Measurements from ENCODE around the gene TATDN2.
A peak's percentile ranks its signal among the peaks of the same experiment; 100 is the strongest.
"Not testable (repeated sequence)": the region's sequence is repeated elsewhere in the genome, so short reads cannot be mapped to it uniquely, and the experiment has no call there.

Gene TATDN2

DNA sequence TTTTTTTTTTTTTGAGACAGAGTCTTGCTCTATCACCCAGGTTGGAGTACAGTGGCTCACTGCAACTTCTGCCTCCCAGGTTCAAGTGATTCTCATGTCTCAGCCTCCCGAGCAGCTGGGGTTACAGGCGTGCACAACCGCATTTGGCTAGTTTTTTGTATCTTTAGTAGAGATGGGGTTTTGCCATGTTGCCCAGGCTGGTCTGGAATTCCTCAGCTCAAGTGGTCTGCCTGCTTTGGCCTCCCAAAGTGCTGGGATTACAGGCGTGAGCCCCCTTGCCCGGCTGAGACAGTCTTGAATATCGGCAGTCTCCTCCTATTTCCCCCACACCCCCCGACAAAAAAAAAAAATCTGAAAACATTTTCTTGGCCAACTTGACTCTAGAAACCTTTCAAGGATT is 18.7 kb downstream of the TATDN2 start:
- not testable (repeated sequence) for DNase-seq (ENCODE audit: low read depth in 3 of 3, low spot score in 1 of 3)

DNA sequence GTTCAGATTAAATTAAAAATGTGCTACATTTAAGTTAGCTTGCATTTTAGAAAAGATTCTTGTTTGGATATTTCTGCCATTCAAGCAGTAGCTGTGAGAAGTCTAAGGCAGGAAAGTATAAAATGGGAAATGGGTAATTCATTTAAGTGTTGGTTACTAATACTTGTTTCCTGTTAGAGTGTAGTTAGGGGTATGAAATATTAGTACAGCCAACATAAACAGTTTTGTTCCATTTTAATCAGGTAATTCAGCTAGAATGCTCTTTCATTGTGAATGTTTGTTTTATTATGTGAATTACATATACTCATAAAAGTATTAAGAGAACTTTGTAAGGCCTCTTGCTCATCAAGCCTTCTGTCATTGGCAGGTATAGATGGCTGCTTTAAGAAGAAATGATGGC is 19.9 kb downstream of the TATDN2 start:
- no peak for DNase-seq (ENCODE audit: low read depth in 3 of 3, low spot score in 1 of 3)

DNA sequence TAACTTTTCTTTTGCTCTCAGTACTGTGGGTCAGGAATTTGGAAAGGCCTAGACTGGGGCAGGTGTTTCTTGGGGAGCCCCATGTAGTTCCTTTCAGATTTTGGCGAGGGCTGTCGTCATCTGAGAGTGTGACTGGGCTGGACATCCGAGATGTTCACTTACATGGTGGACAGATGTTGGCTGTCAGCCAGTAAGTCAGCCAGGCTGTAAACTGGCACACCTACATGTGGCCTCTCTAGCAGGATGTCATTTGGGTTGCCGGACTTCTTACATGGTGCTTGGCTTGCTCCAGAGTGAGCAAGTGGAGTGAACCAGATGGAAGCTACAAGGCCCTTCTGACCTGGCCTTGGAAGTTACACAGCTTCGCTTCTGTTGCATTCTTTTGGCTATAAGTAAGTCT is 20.7 kb downstream of the TATDN2 start:
- DNase-seq (ENCODE audit: low read depth in 3 of 3, low spot score in 1 of 3): no peak

DNA sequence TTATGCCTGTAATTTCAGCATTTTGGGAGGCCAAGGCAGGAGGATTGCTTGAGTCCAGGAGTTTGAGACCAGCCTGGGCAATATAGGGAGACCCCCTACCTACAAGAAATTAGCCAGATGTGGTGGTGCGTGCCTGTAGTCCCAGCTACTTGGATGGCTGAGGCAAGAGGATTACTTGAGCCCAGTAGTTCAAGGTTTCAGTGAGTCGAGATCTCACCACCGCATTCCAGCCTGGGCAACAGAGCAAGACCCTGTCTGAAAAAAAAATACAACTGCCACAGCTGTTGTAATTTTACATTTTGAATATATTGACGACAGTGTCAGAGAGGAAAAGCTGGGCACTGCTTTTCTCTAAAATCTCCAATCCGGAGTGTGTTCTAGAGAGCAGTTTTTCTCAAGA is 21.2 kb downstream of the TATDN2 start:
- no peak for DNase-seq (ENCODE audit: low read depth in 3 of 3, low spot score in 1 of 3)

DNA sequence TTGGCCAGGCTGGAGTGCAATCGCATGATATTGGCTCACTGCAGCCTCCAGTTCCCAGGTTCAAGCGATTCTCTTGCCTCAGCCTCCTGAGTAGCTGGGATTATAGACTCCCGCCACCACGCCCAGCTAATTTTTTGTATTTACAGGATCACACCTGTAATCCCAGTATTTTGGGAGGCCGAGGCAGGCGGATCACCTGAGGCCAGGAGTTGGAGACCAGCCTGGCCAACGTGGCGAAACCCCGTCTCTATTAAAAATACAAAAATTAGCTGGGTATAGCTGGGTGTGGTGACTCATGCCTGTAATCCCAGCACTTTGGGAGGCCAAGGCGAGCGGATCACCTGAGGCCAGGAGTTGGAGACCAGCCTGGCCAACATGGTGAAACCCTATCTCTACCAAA is 24.2 kb downstream of the TATDN2 start:
- not testable (repeated sequence) for DNase-seq (ENCODE audit: low read depth in 3 of 3, low spot score in 1 of 3)

DNA sequence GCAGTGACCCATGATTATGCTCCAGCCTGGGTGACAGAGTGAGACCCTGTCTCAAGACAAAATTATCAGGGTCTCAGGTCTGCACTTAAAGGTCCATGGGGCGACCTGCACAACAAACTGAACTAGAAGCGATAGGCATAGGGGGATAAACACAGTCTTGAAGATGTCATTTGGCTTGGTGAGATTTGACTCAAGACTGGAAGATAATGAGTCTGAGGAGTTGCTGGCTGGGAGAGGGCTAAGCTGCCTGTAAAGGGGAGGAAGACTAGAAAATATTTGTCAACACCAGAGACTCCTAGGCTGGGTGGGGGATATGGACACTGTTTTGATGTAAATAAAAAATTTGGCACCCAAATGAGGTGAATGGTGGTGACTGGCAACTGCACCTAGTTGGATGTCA is 24.7 kb downstream of the TATDN2 start:
- no peak for DNase-seq (ENCODE audit: low read depth in 3 of 3, low spot score in 1 of 3)

DNA sequence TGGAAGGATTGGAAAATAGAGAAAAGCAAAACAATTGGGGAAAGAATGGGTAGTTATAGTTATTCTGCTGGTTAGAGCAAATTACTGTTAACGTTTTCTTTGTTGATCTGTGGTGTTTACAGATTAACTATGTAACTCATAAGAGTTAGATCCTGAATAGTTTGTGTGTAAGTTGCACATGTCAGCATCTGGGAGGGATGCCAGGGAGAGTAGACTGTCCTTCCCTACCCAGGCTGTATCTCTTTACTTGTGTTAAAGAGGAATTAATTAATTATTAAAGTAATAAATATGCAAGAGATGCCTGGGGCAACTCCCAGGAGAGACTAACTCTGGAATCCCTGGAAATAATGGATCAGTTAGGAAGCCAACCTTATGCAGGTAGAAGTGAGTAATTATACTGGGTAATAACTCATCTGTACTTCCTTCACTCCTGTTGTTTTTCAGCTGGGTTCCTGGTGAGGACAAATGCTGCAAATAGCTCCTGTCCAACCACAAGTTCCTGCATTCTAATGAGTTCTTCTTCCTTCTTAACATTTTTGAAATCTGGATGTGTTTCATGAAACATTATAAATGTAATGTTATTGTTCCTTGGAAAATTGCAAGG is 25.5 kb downstream of the TATDN2 start:
- DNase-seq (ENCODE audit: low read depth in 3 of 3, low spot score in 1 of 3): no peak

DNA sequence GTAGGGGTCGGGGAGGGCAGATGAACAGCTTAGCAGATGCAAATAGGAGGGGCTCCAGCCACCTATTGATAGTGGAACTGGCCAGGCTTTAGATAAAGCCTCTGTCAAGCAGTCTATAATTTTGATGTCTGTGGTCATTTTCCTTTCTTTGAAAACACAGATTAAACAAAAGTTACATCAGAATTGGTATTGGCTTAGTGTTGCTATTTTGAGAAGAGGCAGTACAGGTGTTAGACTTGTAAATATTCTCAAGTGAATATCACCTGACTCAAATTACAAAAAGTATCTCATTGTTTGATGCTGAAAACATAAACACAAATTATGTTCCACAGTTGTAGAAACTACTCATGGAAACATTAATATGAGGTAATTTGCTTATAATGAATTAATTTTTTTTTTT is 26.3 kb downstream of the TATDN2 start:
- DNase-seq (ENCODE audit: low read depth in 3 of 3, low spot score in 1 of 3): no peak

DNA sequence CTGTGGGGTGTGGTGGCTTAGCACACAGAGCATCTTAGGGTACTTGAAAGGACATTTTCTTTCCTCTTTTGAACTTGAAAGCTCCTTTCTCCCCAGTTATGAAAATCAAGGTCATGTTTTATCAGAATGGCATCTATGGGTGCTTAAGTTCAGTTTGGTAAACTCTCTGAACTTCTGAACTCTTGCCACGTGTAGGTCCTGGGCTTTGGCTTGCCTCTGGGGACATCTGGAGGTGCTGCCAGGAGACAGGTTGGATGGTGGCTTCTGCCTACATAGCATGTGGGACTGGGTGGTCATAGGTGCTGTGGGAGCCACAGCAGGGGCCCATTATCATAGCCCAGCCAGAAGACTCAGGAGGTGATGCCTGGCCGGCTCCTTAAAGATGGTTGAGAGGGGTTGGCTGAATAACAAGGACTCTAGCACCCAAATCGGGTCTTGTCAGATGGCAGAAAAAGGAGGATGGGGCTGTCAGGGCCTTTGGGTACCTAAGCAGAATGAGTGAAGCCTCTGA is 28.9 kb downstream of the TATDN2 start:
- DNase-seq (ENCODE audit: low read depth in 3 of 3, low spot score in 1 of 3): no peak

DNA sequence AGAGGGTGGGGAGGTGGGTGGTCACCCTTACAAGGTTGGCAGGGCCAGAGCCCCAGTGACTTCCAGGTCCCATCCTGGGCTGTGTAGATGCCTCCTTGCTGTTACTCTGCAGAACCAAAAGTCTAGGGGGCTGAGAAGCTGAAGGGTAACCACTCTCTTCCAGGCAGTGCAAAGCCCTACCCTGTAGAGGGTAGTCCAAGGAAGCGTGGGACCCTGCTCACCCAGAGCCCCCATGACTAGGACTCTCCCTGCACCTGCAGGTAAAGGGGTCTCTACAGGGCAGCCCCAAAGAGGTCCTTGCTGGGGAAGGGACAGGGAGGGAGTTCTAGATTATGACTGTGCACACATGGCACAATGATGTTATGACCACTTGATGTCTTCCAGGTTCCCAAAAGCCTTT is 30.2 kb downstream of the TATDN2 start:
- no peak for DNase-seq (ENCODE audit: low read depth in 3 of 3, low spot score in 1 of 3)

DNA sequence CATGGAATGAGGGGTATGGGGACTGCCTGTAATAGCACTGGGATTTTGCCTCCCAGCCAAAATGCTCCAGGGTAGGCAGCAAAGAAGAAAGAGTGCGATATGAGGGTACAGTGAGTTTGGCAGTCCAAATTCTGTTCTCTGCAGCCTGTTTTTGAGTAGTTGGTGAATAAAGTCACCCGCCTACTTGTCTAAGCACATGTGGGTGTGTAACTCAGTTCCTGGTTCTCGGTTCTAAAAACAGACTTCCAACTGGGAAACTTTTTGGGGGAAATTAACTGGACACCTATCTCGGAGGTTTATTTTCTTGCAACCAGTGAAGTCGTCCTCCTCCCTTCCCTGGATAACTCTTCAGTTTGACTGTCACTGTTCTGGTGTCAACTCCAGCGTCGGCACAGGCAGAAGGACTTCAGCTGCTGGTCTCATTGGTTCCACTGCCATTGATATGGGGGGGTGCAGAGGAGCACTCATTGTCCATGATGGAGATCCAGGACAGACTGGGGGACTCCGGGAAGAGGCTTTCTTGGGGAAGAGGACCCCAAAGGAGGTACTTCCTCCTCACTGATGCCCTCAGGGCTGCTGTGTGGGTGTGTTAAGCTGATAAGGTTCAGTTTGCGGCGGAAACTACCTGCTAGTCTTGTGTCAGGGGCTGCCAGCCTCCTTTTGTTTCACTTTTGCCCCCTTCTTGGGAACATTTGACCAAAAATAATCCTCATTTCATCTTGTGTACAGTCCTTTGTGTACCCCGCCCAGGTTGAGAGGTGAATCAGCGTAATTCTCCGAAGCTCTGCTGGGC is 31.3 kb downstream of the TATDN2 start:
- DNase-seq (ENCODE audit: low read depth in 3 of 3, low spot score in 1 of 3): no peak

DNA sequence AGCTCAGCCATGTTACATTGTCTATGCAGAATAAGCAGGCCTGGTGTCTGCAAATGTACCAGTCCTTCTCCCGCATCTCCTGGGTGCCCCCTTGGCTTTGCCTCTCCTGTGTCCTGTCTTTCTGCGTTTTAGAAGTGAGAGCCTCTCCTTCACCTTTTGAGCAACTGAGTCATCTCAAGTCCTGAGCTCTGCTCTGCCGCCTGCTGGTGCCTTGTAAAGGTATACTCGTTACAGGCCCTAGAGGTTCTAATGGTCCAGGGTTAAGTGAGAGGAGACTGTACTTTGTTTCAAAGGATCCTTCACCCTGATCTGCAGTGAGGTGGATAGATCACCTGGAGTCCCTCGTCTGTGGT is 31.9 kb downstream of the TATDN2 start:
- no peak for DNase-seq (ENCODE audit: low read depth in 3 of 3, low spot score in 1 of 3)

DNA sequence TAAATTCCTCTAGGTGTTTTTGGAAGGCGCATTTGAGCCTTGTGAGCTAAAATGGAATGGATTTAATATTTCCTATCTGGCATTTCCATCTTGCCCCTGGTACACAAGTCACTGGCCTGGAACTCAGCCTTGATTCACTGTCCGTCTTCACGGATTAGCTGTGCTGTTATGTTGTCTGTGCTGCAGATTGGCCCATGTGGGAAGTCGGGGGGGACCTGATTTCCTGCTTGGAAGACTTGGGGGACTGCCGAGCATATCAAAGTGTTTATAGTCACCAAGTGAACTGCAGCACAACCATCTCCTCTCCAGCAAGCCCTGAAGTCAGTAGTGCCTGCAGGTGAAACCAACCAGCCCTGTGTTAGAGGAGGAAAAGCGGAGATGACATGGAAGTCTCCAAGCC is 32.3 kb downstream of the TATDN2 start:
- no peak for DNase-seq (ENCODE audit: low read depth in 3 of 3, low spot score in 1 of 3)

DNA sequence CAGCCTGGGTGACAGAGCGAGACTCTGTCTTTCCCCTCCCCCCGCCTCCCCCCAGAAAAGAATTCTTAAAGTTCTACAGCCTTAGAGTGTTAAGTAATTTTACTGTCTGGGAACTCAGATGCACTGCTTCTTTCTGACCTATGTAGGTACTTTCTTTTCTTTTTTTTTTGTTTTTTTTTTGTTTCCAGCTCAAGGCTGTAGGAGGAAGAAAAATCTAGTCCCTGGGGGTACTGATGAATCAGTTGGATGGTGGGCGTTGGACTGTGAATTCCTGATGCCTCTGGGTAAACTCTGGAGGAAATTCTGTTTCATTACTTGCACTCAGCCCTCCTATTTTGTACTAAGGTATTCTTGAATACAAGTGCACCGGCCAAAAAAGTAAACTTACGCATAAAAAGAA is 33.7 kb downstream of the TATDN2 start:
- no peak for DNase-seq (ENCODE audit: low read depth in 3 of 3, low spot score in 1 of 3)

DNA sequence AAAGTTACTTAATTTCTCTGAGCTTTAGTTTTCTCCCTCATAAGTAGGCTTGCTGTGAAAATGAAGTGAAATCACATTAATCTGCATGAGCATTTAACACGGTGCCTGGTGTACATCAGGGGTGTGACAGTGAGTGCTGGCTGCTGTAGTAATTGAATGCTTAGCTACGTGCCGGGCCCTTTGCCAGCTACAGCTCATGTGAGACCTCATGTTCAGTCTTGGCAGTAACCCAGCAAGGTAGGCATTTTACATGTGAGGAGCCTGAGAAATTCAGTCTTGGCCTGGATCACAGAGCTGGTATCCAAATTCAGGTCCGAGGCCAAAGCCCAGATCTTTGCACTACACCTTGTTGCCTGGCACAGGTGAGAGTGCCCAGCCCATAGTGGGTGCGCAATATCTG is 35.4 kb downstream of the TATDN2 start:
- DNase-seq (ENCODE audit: low read depth in 3 of 3, low spot score in 1 of 3): no peak

DNA sequence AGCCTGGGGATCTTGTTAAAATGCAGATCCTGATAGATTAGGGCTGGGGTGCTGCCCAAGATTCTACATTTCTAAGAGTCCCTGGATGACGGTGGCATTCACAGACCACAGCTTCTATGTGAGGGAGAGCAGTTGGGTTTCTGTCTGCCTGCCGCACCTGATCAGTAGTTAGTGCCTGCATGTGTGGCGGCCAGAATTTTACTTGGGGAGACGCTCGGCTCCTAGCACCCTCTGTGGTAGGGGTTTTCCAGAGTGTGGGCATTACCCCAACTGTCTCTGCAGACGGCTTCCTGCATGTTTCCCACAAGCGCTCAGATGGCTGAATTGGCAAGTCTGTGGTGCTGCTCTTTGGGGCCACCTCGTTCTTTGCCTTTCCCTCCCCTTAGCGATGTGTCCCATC is 36.2 kb downstream of the TATDN2 start:
- peak in 2 of 3 donors; percentile 15 to 27 for DNase-seq (ENCODE audit: low read depth in 3 of 3, low spot score in 1 of 3)

DNA sequence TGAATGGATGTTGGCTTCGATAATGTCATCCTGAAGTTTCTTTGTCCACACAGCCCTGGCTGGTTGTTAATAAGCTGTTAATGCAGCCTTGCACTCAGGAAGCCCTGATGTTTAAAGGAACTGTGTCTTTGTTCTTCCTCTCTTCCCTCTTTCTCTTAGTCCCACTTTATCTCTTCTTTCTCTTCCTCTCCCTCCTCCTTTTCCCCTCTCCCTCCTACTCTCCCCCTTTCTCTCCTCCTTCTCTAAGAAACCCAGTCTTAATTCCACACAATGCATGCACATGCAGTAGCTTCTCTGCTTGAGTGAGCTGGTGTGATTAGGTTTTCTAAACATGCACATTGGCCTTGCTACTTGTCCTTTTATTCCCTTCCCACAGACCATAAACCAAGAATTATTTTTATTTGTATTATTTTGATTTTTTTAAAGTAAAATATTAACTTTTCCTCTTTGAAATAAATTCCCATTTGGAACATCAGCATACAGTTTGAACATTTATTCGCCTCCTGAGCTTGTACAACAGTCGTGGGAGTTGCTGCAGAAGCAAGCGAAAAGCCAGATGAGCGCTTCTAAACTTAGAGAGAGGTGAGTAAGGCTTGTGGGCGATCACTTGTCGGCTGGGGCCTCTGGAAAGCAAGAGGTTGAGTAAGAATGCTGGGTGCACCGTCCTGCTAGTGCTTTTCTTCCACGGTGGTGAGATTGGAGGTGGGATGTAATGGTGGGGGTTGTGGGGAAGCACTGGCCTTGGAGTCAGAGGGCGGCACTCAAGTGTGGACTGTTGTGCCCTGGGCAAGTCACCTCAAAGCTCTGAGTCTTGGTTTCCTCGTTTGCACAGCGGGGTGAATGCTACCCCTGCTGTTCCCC is 37.2 kb downstream of the TATDN2 start:
- DNase-seq (ENCODE audit: low read depth in 3 of 3, low spot score in 1 of 3): no peak

DNA sequence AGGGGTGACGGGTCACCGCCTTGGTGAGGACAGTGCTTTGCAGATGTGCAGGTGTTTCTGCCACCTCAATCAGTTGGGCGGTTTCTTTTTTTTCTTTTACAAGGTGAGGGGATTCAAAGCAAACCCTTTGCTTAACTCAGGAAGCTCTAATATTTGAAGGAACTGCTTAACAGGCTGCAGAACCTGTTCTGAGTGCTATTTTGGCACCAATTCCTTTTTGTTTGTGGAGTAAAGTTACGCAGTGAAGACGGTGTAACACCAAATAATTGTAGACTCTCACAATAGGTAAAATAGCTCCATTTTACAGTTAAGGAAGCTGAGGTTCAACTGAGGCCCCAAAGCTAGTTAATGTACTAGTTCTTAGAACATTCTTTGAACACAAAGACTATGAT is 37.9 kb downstream of the TATDN2 start:
- no peak for DNase-seq (ENCODE audit: low read depth in 3 of 3, low spot score in 1 of 3)

DNA sequence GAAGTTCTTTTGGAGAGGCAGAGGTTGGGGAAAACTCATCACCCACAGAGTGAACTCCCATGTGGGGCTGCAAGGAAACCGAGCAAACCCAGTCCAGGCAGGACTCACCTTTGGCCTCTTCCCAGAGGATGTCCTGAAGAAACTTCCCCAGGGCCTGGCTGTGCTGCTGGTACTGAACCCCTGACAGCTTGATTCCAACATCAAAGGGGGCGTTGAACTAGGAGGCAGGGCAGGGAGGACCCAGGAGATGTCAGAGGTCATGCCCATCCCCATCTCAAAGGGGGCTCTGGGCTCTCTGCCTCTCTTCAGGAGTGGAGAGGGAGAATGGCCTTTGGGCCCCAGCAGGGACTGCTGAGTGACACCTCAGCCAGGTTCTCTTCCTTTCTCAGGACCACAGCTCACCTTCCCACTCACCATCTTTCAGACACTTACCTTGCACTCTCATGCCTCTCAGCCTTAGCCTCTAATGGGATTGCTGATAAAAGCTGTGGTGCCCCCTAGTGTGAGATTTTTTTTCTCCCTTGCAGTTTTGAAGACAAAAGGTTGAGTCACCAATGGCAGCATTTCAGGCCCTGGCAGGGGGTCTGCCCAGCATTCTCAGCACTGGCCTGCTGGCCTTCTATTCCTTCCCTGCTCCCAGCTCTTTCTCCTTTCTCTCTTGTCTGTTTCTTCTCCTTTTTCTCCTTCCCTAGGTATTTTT is 38.5 kb downstream of the TATDN2 start:
- no peak for DNase-seq (ENCODE audit: low read depth in 3 of 3, low spot score in 1 of 3)

DNA sequence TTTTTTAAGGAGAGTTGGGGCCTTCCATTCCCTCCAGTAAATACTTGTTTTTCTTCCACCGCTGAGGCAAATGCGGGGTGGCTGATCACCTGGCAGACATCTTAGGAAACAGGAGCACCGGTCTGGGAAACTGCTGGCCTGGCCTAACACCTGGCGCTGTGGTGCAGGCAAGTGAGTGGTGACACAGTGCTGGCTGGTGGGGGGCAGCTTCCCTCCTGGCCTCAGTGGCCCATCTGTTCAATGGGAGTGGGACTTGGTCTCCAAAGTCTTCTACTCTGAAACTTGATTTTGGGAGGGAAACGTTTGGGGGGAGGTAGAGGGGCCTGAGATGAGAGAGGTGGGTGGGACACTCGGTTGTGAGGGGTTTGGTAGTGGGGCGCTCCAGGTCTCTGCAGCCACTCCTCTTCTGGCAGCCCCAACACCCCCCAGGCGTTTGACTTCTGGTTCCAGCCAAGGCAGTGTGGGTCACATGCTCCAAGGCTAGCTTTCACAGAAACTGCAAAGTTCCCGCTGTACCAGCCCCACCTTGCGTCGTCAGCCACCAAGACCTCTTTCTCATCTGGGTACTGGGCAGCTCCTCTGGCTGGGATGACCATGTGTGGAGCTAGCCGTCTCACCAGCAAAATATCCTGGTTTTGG is 39.8 kb downstream of the TATDN2 start:
- DNase-seq (ENCODE audit: low read depth in 3 of 3, low spot score in 1 of 3): no peak

DNA sequence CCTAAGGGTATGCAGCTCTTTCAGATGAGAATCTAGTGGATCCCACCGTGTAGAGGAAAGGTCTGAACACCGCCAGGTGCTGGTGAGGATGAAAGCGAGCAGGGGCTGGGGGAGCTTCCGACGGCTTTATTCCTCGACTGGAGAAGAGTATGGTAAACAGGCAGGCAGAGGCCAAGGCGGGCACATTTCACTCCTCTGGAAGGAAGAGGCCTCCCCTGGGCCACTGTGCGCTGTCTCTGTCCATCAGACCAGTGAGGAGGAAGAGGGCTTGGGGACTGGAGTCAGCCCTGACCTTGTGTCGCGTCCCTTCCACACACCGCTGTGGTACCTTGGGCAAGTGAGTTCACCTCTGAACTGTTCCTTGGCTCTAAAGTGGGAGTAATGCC is 40.3 kb downstream of the TATDN2 start:
- DNase-seq (ENCODE audit: low read depth in 3 of 3, low spot score in 1 of 3): no peak

All from stimulated activated CD4-positive, alpha-beta T cell treated with anti-CD3 and anti-CD28 coated beads, TNF-alpha, amount 100 ng/mL, for 1 hour (primary cell).